Neural progenitor cell (in vitro differentiated cells): ENCODE measurements around the gene UBXN6.

Experiments used
- EZH2 ChIP-seq: fragments of 200-600 bp; sonication (generic); IDR thresholded peaks from 2 replicates; pipeline ENCODE4 v1.6.1; 2017; ENCODE audit warnings: antibody characterized with exemption, mild to moderate bottlenecking, moderate library complexity
- EZH2phosphoT487 ChIP-seq: fragments of 200-600 bp; sonication (generic); IDR thresholded peaks from 2 replicates; pipeline ENCODE4 v1.6.1; 2017; ENCODE audit warnings: antibody characterized with exemption
- TF ChIP-seq, protein P1 (sequence below): fragments of 200-600 bp; sonication (generic); IDR thresholded peaks from 2 replicates; pipeline ENCODE4 v1.5.1; 2017; ENCODE audit warnings: antibody characterized with exemption, mild to moderate bottlenecking

- TF ChIP-seq, protein P1, sequence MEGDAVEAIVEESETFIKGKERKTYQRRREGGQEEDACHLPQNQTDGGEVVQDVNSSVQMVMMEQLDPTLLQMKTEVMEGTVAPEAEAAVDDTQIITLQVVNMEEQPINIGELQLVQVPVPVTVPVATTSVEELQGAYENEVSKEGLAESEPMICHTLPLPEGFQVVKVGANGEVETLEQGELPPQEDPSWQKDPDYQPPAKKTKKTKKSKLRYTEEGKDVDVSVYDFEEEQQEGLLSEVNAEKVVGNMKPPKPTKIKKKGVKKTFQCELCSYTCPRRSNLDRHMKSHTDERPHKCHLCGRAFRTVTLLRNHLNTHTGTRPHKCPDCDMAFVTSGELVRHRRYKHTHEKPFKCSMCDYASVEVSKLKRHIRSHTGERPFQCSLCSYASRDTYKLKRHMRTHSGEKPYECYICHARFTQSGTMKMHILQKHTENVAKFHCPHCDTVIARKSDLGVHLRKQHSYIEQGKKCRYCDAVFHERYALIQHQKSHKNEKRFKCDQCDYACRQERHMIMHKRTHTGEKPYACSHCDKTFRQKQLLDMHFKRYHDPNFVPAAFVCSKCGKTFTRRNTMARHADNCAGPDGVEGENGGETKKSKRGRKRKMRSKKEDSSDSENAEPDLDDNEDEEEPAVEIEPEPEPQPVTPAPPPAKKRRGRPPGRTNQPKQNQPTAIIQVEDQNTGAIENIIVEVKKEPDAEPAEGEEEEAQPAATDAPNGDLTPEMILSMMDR, result no peak
- no peak for TF ChIP-seq EZH2
- TF ChIP-seq EZH2phosphoT487, result no peak
Observed at GRCh38 chr19:4445963-4446703, 11.5 kb downstream of the UBXN6 start.
